Common myeloid progenitor, CD34-positive (primary cell): ENCODE results near the gene MT1F.

Experiments
- CTCF ChIA-PET: fragments of 350-600 bp; sonication (Branson Sonifier 250); formaldehyde crosslinking; loops from one replicate; lab custom pipeline; 2021; ENCODE audit warnings: antibody characterized with exemption; lab: Charles Lee
- POLR2A ChIA-PET: fragments of 350-600 bp; sonication (Branson Sonifier 250); formaldehyde crosslinking; loops from one replicate; lab custom pipeline; 2021; ENCODE audit warnings: antibody characterized with exemption; lab: Charles Lee
- DNase-seq, 3 donors: peaks; one replicate each; pipeline versions ENCODE4 v3.0.0 to v3.0.0-alpha.2; 2013
- H3K27ac ChIP-seq, 2 experiments: 1 replicate in 1 of 2; 2 replicates in 1 of 2; pipeline ENCODE4 v1.7.0; 2013; ENCODE audit warnings: inconsistent platforms in 2 of 2, low read length in 2 of 2, mild to moderate bottlenecking in 2 of 2, low read depth in 1 of 2, moderate library complexity in 1 of 2; ENCODE audit not compliant: severe bottlenecking in 2 of 2, insufficient read depth in 1 of 2, poor library complexity in 1 of 2
- H3K27me3 ChIP-seq, 5 experiments: replicated peaks in 2 of 5; 1 replicate in 3 of 5; 2 replicates in 2 of 5; pipeline versions ENCODE4 v1.6.1 to v1.7.0; 2013; ENCODE audit warnings: low read length in 4 of 5, mild to moderate bottlenecking in 2 of 5, moderate library complexity in 2 of 5, inconsistent platforms in 1 of 5; ENCODE audit not compliant: insufficient read depth in 5 of 5, control insufficient read depth in 4 of 5
- H3K36me3 ChIP-seq, 4 experiments: 1 replicate in 2 of 4; 2 replicates in 2 of 4; pipeline versions ENCODE4 v1.6.1 to v1.7.0; 2013; ENCODE audit warnings: low read length in 3 of 4, control low read depth in 1 of 4, mild to moderate bottlenecking in 1 of 4; ENCODE audit not compliant: control insufficient read depth in 4 of 4, insufficient read depth in 4 of 4
- H3K4me1 ChIP-seq, 4 experiments: 1 replicate in 3 of 4; 2 replicates in 1 of 4; pipeline versions ENCODE4 v1.6.1 to v1.7.1; 2013; ENCODE audit warnings: low read length in 3 of 4, mild to moderate bottlenecking in 3 of 4, control low read depth in 1 of 4, inconsistent platforms in 1 of 4, moderate library complexity in 1 of 4; ENCODE audit not compliant: control insufficient read depth in 4 of 4, insufficient read depth in 4 of 4; ENCODE audit errors: control extremely low read depth in 1 of 4
- H3K4me3 ChIP-seq, 7 experiments: 1 replicate in 4 of 7; 2 replicates in 3 of 7; pipeline versions ENCODE4 v1.5.1 to v1.7.0; 2013; ENCODE audit warnings: mild to moderate bottlenecking in 7 of 7, low read length in 6 of 7, moderate library complexity in 6 of 7, inconsistent platforms in 2 of 7, low read depth in 2 of 7, control low read depth in 1 of 7; ENCODE audit not compliant: insufficient read depth in 4 of 7, control insufficient read depth in 1 of 7; ENCODE audit errors: extremely low read depth in 1 of 7
- H3K9me3 ChIP-seq, 5 experiments: 1 replicate in 4 of 5; 2 replicates in 1 of 5; pipeline versions ENCODE4 v1.6.1 to v1.7.1; 2013; ENCODE audit warnings: low read length in 4 of 5, mild to moderate bottlenecking in 2 of 5, inconsistent platforms in 1 of 5, low read depth in 1 of 5, moderate library complexity in 1 of 5; ENCODE audit not compliant: control insufficient read depth in 4 of 5, insufficient read depth in 2 of 5; ENCODE audit errors: control extremely low read depth in 1 of 5
- WGBS: methylation state at CpG from one replicate; pipeline ENCODE4 v1.1.5; 2013; ENCODE audit not compliant: insufficient coverage; 5-methylcytosine and 5-hydroxymethylcytosine counted together

Gene MT1F

GRCh38 chr16:56675685-56676210, 18.0 kb downstream of the MT1F start:
- peaks cover 0 to 9% (median 7%) of the 10 kb centered on the region in 4 experiments for H3K4me1 ChIP-seq
- peaks cover 6 to 65% (median 18%) of the 10 kb centered on the region in 5 experiments for H3K27me3 ChIP-seq
- WGBS: 2% methylated on average over 31 of the region's 32 CpGs
- H3K36me3 ChIP-seq: no peaks in the 10 kb centered on the region
- H3K9me3 ChIP-seq: no peaks in the 10 kb centered on the region
- H3K4me3 ChIP-seq: peak overlapping the region in 6 of 7 experiments; percentile 19 to 55 (median 36)
- CTCF ChIA-PET: interaction anchor here (0.6 to 5.8 kb wide), 7 partner anchors 11 to 111 kb away, joined by 3 to 39 read pairs (median 3); no protein-coding TSS in a partner anchor
- POLR2A ChIA-PET: no interaction called here
- H3K27ac ChIP-seq: no peak overlapping the region
- peak in 2 of 3 donors; percentile 53 to 55 for DNase-seq

- Histone ChIP-seq H3K27me3 (peaks cover 3 to 50% (median 25%) of the 10 kb centered on the region in 5 experiments), H3K4me3 (no peak overlapping the region), H3K27ac (no peak overlapping the region), H3K36me3 (no peaks in the 10 kb centered on the region), H3K9me3 (no peaks in the 10 kb centered on the region), H3K4me1 (peaks cover 0 to 18% (median 15%) of the 10 kb centered on the region in 4 experiments)
- POLR2A ChIA-PET: no interaction called here
- CTCF ChIA-PET: interaction anchor here (0.8 to 5.8 kb wide), 3 partner anchors 16 to 25 kb away, joined by 3 to 39 read pairs (median 5); no protein-coding TSS in a partner anchor
- WGBS: no CpG with 5 or more reads among the region's 3 CpGs
- no peak for DNase-seq
These were observed 19.7 kb downstream of the MT1F start for GRCh38 chr16:56677474-56677873.

DNA sequence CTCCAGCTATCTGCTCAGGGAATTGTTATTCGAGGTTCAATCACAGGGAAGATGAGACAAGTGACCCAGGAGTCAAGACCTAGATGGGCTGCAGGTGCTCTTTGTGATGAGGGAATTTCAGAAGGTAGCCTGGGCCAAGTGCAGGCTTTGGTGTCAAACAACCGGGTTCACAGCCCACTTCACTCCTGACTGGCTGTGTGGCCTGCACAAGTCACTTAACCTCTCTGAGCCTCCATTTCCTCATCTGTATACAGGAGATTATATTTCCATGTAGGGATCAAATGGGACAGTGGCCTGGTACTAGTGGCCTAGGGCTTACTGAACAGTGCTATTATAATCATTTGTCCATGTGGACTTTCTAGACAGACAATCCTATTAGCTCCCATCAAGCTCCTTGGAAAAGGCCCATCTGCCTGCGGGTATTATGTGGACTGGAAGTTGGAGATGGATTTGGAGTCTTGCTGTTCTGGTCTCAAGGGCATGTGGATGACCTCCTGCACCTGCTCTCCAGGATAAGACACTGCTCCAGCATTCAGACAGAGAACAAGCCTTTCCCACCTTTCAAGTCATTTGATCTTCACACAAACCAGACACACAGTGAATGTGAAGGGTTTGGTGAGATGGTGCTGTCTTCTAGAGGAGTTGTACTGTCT, 21.4 kb downstream of the MT1F start:
- CTCF ChIA-PET: interaction anchor here (1.3 to 5.8 kb wide), 2 partner anchors 23 to 131 kb away, joined by 5 to 39 read pairs; no protein-coding TSS in a partner anchor
- 86% methylated on average over 1 of the region's 3 CpGs for WGBS

DNA sequence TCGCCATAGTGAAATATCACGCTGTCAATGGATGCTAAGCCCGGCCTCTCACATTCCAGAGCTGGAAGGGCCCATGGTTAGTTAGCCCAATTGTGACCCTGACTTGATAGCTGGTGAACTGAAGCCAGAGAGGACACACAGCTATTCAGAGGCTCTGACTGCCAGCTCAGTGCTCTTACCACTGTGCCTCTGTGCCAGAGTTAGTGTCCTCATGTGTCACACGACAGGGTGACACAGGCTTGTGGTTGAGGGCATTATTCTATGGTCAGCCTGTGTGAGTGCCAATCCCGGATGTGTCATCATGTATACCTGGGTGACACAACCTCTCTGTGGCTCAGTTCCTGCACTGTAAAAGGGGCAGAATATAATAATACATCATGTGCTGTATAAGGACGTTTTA, 22.1 kb downstream of the MT1F start:
- H3K4me3 ChIP-seq: no peak overlapping the region
- H3K9me3 ChIP-seq: no peaks in the 10 kb centered on the region
- ChIA-PET CTCF (interaction anchor here (5.8 kb wide), 1 partner anchor 22 kb away, joined by 39 read pairs; no protein-coding TSS in a partner anchor), POLR2A (no interaction called here)
- H3K27me3 ChIP-seq: peaks cover 0 to 47% (median 36%) of the 10 kb centered on the region in 5 experiments
- peaks cover 0 to 26% (median 20%) of the 10 kb centered on the region in 4 experiments for H3K4me1 ChIP-seq
- DNase-seq: no peak
- no peak overlapping the region for H3K27ac ChIP-seq
- 96% methylated on average over 5 of the region's 6 CpGs for WGBS
- H3K36me3 ChIP-seq: no peaks in the 10 kb centered on the region

More for the DNA sequence above, 21.4 kb downstream of the MT1F start:
- H3K4me3 ChIP-seq: no peak overlapping the region
- H3K27me3 ChIP-seq: peaks cover 0 to 49% (median 32%) of the 10 kb centered on the region in 5 experiments
- H3K9me3 ChIP-seq: no peaks in the 10 kb centered on the region
- peaks cover 0 to 26% (median 20%) of the 10 kb centered on the region in 4 experiments for H3K4me1 ChIP-seq
- no peaks in the 10 kb centered on the region for H3K36me3 ChIP-seq
- DNase-seq: no peak
- H3K27ac ChIP-seq: no peak overlapping the region
- POLR2A ChIA-PET: no interaction called here

- ChIA-PET POLR2A (interaction anchor here (0.6 kb wide), 1 partner anchor 13 kb away, joined by 3 read pairs; no protein-coding TSS in a partner anchor), CTCF (interaction anchor here (1.5 to 1.8 kb wide), 3 partner anchors 11 to 20 kb away, joined by 4 to 6 read pairs (median 5); partner anchors contain the start of gene MT1G)
- WGBS: 0% methylated on average over 46 of the region's 49 CpGs
- Histone ChIP-seq H3K36me3 (no peaks in the 10 kb centered on the region), H3K27me3 (peaks cover 0 to 29% (median 25%) of the 10 kb centered on the region in 5 experiments), H3K4me3 (peak within 1 kb of the TSS; percentile 36 to 74 (median 68)), H3K4me1 (peaks cover 0 to 16% (median 13%) of the 10 kb centered on the region in 4 experiments), H3K9me3 (peaks cover 0 to 10% (median 5%) of the 10 kb centered on the region in 5 experiments), H3K27ac (peak within 1 kb of the TSS in 1 of 2 experiments; percentile 43)
- DNase-seq: peak; percentile 77 to 89 (median 81)
These were observed 24.4 kb downstream of the MT1F start, which contains the start of gene MT1X for GRCh38 chr16:56681939-56682702. TSS of gene MT1X (plus strand) at chr16:56682470. CDS start at chr16:56682541, 71 bp downstream.

- Histone ChIP-seq H3K4me1 (peaks cover 0 to 16% (median 13%) of the 10 kb centered on the region in 4 experiments), H3K36me3 (no peaks in the 10 kb centered on the region), H3K9me3 (peaks cover 0 to 11% (median 5%) of the 10 kb centered on the region in 5 experiments), H3K27ac (peak overlapping the region in 1 of 2 experiments; percentile 43), H3K27me3 (peaks cover 0 to 26% (median 18%) of the 10 kb centered on the region in 5 experiments), H3K4me3 (peak overlapping the region; percentile 36 to 74 (median 68))
- 44% methylated on average over 7 of the region's 8 CpGs for WGBS
- POLR2A ChIA-PET: interaction anchor here (0.6 kb wide), 1 partner anchor 12 kb away, joined by 3 read pairs; no protein-coding TSS in a partner anchor
- CTCF ChIA-PET: interaction anchor here (1.5 to 1.8 kb wide), 4 partner anchors 9 to 19 kb away, joined by 4 to 6 read pairs (median 5); partner anchors contain the start of gene MT1G
- no peak for DNase-seq
These were observed 25.1 kb downstream of the MT1F start for GRCh38 chr16:56682703-56683397.
